Stimulated activated CD8-positive, alpha-beta memory T cell treated with anti-CD3 and anti-CD28 coated beads, Interleukin-12 subunit alpha, Interleukin-12 subunit beta, amount 100 ng/mL, for 24 hours (primary cell): ENCODE results near the gene ARHGAP22.

ENCODE experiments used
- DNase-seq: peaks from one replicate; pipeline ENCODE4 v3.0.0-alpha.2; 2020; ENCODE audit errors: extremely low read depth

Gene ARHGAP22

GRCh38 chr10:48552946-48553564, 51.8 kb downstream of the ARHGAP22 start:
- no peak for DNase-seq

GRCh38 chr10:48551861-48552591, 52.8 kb downstream of the ARHGAP22 start:
- DNase-seq: no peak

DNA sequence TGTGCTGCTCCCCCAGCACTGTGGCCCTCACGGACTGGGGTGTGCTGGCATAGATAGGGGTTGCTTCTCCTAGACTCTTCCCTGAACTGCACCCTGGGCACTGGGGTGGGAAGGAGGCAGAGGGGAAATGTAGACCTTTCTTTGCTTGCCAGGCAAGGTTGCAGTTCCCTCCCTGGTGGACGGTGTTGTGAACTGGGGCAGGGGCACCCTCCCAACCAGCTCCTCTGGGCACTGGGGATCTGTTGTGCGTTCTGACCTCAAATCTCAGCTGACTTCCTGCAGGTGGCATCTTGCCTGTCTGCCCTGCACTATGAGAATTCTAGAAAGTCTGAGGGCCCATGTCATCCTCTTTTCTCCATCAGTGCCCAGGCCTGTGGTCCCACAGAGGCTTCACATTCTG, 53.9 kb downstream of the ARHGAP22 start:
- DNase-seq: no peak

DNA sequence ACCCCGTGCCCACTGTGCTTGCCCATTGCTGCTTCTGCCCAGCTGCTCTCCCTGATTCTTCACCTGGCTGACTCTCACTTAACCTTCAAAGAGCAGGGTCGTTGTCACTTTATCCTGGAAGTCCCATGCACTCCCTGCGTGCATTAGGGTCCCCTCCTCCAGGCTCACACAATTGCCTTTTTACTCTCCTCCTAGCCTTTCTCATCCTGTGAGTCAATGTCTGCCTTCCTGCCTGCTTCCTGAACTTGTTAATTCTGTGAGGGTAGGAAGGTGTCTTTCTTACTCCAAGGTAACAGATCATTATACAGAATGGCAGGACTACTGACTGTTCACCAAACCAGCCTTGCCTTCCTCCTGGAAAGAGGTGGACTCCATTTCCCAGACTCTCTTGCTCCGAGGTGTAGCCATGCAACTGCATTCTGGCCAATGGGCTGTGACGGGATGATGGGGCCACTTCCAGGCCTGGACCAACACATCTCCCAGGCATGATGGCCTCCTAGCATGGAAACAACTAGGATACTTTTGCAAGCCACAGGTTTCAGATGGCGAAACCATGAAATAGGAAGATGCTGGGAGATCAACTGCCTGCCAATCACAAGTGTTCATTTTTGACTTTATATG, 54.7 kb downstream of the ARHGAP22 start:
- DNase-seq: no peak

- DNase-seq: no peak
These were observed 55.6 kb downstream of the ARHGAP22 start for GRCh38 chr10:48549236-48549635.

- DNase-seq: no peak
These were observed 56.2 kb downstream of the ARHGAP22 start for GRCh38 chr10:48548531-48549135.

- no peak for DNase-seq
These were observed 56.9 kb downstream of the ARHGAP22 start for GRCh38 chr10:48547981-48548380.

- DNase-seq: no peak
These were observed 57.6 kb downstream of the ARHGAP22 start for GRCh38 chr10:48547061-48547895.

DNA sequence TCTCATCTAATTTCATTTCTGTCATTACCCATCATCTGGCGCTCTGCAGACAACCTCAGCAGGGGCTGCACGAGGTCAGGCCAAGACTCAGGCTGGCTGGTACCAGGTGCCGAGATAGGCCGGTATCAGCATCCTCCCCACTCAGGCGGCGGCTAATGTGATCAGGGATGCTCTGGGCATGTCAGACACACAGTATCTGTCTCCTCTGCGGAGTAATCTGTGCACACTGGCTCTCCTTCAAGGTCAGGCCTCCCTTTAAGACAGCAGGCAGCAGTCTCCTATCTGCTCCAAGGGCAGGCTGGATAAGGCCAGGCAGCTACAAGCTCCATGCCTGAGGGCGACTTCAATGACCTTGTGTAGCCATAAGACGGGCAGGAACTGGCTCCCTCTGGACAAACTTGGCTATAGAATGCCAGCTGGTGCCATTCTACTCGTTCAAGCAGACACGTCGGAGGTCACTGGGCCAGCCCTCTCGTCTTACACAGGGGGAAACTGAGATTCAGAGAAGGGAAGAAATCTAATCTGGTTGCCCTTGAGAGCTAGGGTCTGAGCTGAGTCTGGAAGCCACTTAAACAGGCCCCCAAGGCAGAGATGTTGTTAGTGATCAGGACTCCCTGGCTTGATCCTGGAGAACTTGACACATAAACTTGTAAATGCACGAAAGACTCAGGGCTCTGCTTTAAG, 59.3 kb downstream of the ARHGAP22 start:
- DNase-seq: no peak

GRCh38 chr10:48543182-48543844, 61.6 kb downstream of the ARHGAP22 start:
- DNase-seq: no peak

GRCh38 chr10:48542471-48543181, 62.2 kb downstream of the ARHGAP22 start:
- no peak for DNase-seq

DNA sequence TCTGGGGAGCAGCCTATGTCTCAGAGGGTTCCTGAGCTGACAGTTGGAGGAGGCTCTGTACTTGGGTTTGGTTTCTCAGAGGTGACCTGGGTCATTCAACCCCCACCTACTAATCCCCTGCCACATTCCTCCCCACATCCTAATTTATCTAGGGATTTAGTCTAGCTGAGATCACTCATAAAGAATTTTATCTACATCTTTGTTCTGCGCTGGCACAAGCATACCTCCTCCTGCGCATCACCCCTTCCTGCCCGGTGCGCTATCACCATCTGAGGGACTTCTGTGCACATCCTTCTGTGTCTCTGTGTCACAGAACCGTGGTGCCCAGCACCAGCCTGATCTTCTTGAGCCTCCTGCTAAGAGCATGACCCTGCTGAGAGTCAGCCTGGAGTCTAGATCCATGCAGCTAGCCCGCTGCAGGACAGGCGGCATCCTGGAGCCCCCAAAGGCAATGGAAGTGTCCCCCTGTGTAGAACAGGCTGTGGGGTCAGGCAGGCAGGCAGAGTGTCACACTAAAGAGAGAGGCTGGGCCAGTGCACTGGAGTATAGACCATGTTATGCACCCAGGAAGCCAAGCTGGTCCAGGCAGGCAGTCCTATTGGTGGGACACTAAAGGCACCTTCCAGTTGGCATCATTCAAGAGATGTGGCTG, 63.6 kb downstream of the ARHGAP22 start:
- no peak for DNase-seq

- no peak for DNase-seq
These were observed 66.3 kb downstream of the ARHGAP22 start for GRCh38 chr10:48538611-48539010.

GRCh38 chr10:48536916-48537890, 67.7 kb downstream of the ARHGAP22 start:
- DNase-seq: no peak

DNA sequence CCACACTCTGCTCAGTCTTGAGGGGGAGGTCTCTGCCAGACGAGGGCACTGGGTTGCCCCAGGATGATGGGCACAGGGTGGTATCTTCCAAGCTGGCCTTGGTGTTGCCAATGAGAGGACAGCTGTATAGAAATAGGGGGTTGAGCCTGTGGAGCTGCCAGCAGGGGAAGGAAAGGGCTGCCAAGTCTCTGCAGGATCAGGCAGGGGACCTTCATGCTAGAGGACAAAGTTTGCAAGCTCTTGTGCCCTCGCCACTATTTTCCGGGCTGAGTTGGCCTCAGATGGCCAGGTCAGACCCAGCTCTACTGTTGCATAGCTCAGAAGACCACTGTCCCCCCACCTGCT, 68.7 kb downstream of the ARHGAP22 start:
- no peak for DNase-seq

- no peak for DNase-seq
These were observed 69.3 kb downstream of the ARHGAP22 start for GRCh38 chr10:48535416-48536155.

DNA sequence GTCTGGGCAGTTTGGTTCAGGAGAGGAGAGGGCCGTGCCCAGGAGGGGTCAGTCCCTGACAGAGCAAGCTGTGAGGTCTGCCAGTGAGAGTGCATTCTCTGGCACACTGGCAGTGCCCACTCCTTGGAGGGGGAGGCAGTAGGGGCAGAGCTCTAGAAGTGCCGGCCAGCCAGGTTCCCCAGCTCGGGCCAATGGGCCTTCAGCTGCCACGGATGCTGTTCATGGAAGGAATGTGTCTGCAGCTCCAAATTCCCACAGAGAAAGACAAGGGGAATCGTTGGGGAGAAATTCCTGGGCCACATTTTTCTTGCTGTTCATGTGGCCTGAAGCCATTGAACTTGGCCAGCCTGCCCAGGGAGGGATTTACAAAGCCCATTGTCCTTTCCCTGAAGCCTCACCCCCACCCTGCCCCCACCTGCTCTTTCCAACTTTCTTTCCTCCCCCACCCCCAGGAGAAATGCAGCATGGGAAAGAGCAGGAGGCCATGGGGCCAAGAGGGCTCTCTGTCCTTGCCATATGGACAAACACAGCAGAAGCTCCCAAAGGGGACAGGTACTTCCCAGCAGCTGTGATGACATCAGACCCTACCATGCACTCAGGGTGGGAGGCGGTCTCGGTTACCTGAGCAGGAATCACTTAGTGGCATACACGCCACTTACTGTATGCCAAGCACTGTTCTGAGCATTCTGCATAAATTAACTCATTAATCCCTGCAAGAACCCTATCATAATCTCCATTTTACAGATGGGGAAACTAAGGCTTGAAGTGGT, 70.7 kb downstream of the ARHGAP22 start:
- DNase-seq: no peak
